WI38 (cell line): ENCODE results near the gene RBM39.
"Not testable (repeated sequence)": the region's sequence is repeated elsewhere in the genome, so short reads cannot be mapped to it uniquely, and the experiment has no call there.

Source experiments
- H3K4me3 ChIP-seq: 2 replicates; pipeline ENCODE4 v1.5.1; 2011; ENCODE audit warnings: low read depth, mild to moderate bottlenecking, control low read depth, low read length
- CTCF ChIP-seq: IDR thresholded peaks from 2 replicates; pipeline ENCODE4 v1.5.1; 2012; ENCODE audit warnings: low read depth, mild to moderate bottlenecking, control low read depth, low read length

RBM39 gene

GRCh38 chr20:35711588-35712209 is 30.4 kb downstream of the RBM39 start:
- H3K4me3 ChIP-seq: no peak overlapping the region
- no peak for TF ChIP-seq CTCF

- TF ChIP-seq CTCF: no peak
- H3K4me3 ChIP-seq: no peak overlapping the region
These were observed 31.0 kb downstream of the RBM39 start for GRCh38 chr20:35710884-35711587.

GRCh38 chr20:35710039-35710438 is 32.0 kb downstream of the RBM39 start:
- TF ChIP-seq CTCF: no peak
- no peak overlapping the region for H3K4me3 ChIP-seq

GRCh38 chr20:35709259-35709658 is 32.8 kb downstream of the RBM39 start:
- no peak for TF ChIP-seq CTCF
- H3K4me3 ChIP-seq: no peak overlapping the region

GRCh38 chr20:35708502-35708901 is 33.6 kb downstream of the RBM39 start:
- no peak for TF ChIP-seq CTCF
- no peak overlapping the region for H3K4me3 ChIP-seq

- H3K4me3 ChIP-seq: not testable (repeated sequence)
These were observed 35.2 kb downstream of the RBM39 start for GRCh38 chr20:35706591-35707529.

GRCh38 chr20:35705894-35706293 is 36.2 kb downstream of the RBM39 start:
- not testable (repeated sequence) for H3K4me3 ChIP-seq
